ENCODE results near the gene EEF1AKMT3. TPM values are rescaled to one million over a fixed set of nuclear protein-coding genes. Genes with fewer than 3 reads are reported as not detected.

Gene EEF1AKMT3
- total and polyA plus RNA-seq, 2 experiments from 2014 or later, result 1.3 to 5.3 TPM

DNA sequence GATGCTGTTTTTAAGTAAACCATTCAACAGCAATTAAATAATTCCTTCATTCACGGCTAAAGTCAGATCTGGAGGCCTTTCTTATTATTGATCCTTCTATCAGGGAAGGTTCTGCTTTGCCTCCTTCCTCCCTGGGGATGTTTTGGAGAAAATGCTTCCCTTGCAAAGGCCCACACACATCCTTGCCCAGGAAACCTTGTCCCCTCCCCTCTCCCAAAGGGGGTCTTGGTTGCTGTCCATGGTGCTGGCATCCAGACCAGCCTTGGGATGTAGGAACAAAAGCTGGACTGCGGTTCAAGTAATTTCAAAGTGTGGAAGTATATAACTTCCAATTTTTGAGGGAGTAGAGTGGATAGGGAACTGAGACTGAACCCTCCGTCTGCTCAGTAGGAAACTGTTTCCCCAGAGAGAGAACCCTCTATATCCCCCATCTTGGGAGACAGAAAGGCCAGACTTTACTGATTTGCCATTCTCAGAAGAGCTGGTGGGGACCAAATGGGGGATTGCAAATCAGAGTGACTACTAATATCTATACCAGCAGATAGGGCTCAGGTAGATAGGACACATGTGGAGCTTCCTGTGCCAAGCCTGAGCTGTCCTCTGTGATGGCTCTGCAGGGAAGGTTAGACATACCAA, 11.9 kb upstream of the EEF1AKMT3 start:
- Histone ChIP-seq H3K4me2 (no peak overlapping the region), H3K27ac (ENCODE audit: low read depth) (no peak overlapping the region), H3K9me2 (ENCODE audit: insufficient read depth) (no peaks in the 10 kb centered on the region), H3F3A (replicated peaks; ENCODE audit: low read depth) (peaks cover 7% of the 10 kb centered on the region; the same call in 1 of the 2 replicates), H3K27me3 (ENCODE audit: insufficient read depth) (peaks cover 94% of the 10 kb centered on the region), H2AFZ (no peak overlapping the region), H3K4me3 (no peak overlapping the region), H3K36me3 (ENCODE audit: insufficient read depth) (no peaks in the 10 kb centered on the region), H4K20me1 (replicated peaks; ENCODE audit: insufficient read depth) (peaks cover 4% of the 10 kb centered on the region; the same call in 1 of the 2 replicates), H3K79me2 (replicated peaks; ENCODE audit: insufficient read depth) (no peaks in the 10 kb centered on the region), H3K4me1 (ENCODE audit: insufficient read depth) (peaks cover 19% of the 10 kb centered on the region)
- DNase-seq (ENCODE audit: low spot score) (peak; percentile 68), ATAC-seq (no peak)
- TF ChIP-seq ZNF462 (CRISPR knock-in tag; IDR thresholded peaks at IDR 0.05), result no peak
- TF ChIP-seq, protein P1, sequence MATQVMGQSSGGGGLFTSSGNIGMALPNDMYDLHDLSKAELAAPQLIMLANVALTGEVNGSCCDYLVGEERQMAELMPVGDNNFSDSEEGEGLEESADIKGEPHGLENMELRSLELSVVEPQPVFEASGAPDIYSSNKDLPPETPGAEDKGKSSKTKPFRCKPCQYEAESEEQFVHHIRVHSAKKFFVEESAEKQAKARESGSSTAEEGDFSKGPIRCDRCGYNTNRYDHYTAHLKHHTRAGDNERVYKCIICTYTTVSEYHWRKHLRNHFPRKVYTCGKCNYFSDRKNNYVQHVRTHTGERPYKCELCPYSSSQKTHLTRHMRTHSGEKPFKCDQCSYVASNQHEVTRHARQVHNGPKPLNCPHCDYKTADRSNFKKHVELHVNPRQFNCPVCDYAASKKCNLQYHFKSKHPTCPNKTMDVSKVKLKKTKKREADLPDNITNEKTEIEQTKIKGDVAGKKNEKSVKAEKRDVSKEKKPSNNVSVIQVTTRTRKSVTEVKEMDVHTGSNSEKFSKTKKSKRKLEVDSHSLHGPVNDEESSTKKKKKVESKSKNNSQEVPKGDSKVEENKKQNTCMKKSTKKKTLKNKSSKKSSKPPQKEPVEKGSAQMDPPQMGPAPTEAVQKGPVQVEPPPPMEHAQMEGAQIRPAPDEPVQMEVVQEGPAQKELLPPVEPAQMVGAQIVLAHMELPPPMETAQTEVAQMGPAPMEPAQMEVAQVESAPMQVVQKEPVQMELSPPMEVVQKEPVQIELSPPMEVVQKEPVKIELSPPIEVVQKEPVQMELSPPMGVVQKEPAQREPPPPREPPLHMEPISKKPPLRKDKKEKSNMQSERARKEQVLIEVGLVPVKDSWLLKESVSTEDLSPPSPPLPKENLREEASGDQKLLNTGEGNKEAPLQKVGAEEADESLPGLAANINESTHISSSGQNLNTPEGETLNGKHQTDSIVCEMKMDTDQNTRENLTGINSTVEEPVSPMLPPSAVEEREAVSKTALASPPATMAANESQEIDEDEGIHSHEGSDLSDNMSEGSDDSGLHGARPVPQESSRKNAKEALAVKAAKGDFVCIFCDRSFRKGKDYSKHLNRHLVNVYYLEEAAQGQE (IDR thresholded peaks at IDR 0.05; ENCODE audit: unreplicated experiment), result peak; percentile 92
- Mint-ChIP-seq H3K36me3 (ENCODE audit: low read depth) (no peaks in the 10 kb centered on the region; the same call in 2 of the 3 replicates), H3K9me3 (no peaks in the 10 kb centered on the region), H3K27me3 (ENCODE audit: insufficient read depth, low read depth, poor library complexity) (peaks cover 69% of the 10 kb centered on the region), H3K4me3 (no peak overlapping the region), H3K4me1 (peaks cover 29% of the 10 kb centered on the region), H3K27ac (no peak overlapping the region)
